ENCODE results near the gene ZNF12. TPM values are rescaled to one million over a fixed set of nuclear protein-coding genes. Genes with fewer than 3 reads are reported as not detected.

Gene ZNF12
- polyA plus RNA-seq, 1 experiment, result 20.4 TPM

- H3K27me3 ChIP-seq (ENCODE audit: control insufficient read depth, insufficient read depth, low read length), result no peaks in the 10 kb centered on the region
Observed at GRCh38 chr7:6641305-6642035, 65.3 kb downstream of the ZNF12 start.

GRCh38 chr7:6640246-6640721 is 66.5 kb downstream of the ZNF12 start:
- CTCF ChIA-PET, result no interaction called here

More at GRCh38 chr7:6641305-6642035, 65.3 kb downstream of the ZNF12 start:
- POLR2A ChIA-PET, result no interaction called here
- DNase-seq (ENCODE audit: low read depth, low spot score), result no peak
- Histone ChIP-seq H3K4me3 (ENCODE audit: low read depth, low read length) (no peak overlapping the region), H3K27ac (ENCODE audit: low read depth, low read length) (no peak overlapping the region), H3K9me3 (ENCODE audit: control insufficient read depth, insufficient read depth, low read length) (peaks cover 3% of the 10 kb centered on the region; the same call in 1 of the 2 replicates)
- no peak for TF ChIP-seq CTCF (IDR thresholded peaks at IDR 0.05; ENCODE audit: low read depth, low read length)
- CTCF ChIA-PET, result no interaction called here

GRCh38 chr7:6639627-6640026 is 67.1 kb downstream of the ZNF12 start:
- no peaks in the 10 kb centered on the region for H3K27me3 ChIP-seq (ENCODE audit: control insufficient read depth, insufficient read depth, low read length)
- no peak for TF ChIP-seq CTCF (IDR thresholded peaks at IDR 0.05; ENCODE audit: low read depth, low read length)
- H3K9me3 ChIP-seq (ENCODE audit: control insufficient read depth, insufficient read depth, low read length), result peaks cover 3% of the 10 kb centered on the region; the same call in 1 of the 2 replicates
- no peak overlapping the region for H3K4me3 ChIP-seq (ENCODE audit: low read depth, low read length)
- ChIA-PET POLR2A (no interaction called here), CTCF (no interaction called here)
- DNase-seq (ENCODE audit: low read depth, low spot score), result no peak
- no peak overlapping the region for H3K27ac ChIP-seq (ENCODE audit: low read depth, low read length)

More at GRCh38 chr7:6640246-6640721, 66.5 kb downstream of the ZNF12 start:
- no peak for DNase-seq (ENCODE audit: low read depth, low spot score)
- Histone ChIP-seq H3K27me3 (ENCODE audit: control insufficient read depth, insufficient read depth, low read length) (no peaks in the 10 kb centered on the region), H3K4me3 (ENCODE audit: low read depth, low read length) (no peak overlapping the region), H3K9me3 (ENCODE audit: control insufficient read depth, insufficient read depth, low read length) (peaks cover 3% of the 10 kb centered on the region; the same call in 1 of the 2 replicates), H3K27ac (ENCODE audit: low read depth, low read length) (no peak overlapping the region)
- TF ChIP-seq CTCF (IDR thresholded peaks at IDR 0.05; ENCODE audit: low read depth, low read length), result no peak
- POLR2A ChIA-PET, result no interaction called here

GRCh38 chr7:6639032-6639431 is 67.7 kb downstream of the ZNF12 start:
- ChIA-PET POLR2A (no interaction called here), CTCF (no interaction called here)
- H3K27ac ChIP-seq (ENCODE audit: low read depth, low read length), result no peak overlapping the region
- H3K4me3 ChIP-seq (ENCODE audit: low read depth, low read length), result peak overlapping the region; percentile 71; the same call in 1 of the 2 replicates
- H3K27me3 ChIP-seq (ENCODE audit: control insufficient read depth, insufficient read depth, low read length), result no peaks in the 10 kb centered on the region
- no peak for TF ChIP-seq CTCF (IDR thresholded peaks at IDR 0.05; ENCODE audit: low read depth, low read length)
- no peak for DNase-seq (ENCODE audit: low read depth, low spot score)
- H3K9me3 ChIP-seq (ENCODE audit: control insufficient read depth, insufficient read depth, low read length), result peaks cover 3% of the 10 kb centered on the region; the same call in 1 of the 2 replicates

Other genes with a start within 250 kb of the ZNF12 start
- 310 and 373 TPM in 2 replicates for gene KDELR2, start 222.8 kb downstream of the ZNF12 start, polyA plus RNA-seq (2011; rRNA removed)
- 0.02 TPM in 1 of 2 replicates, not detected in the other for gene GRID2IP, start 155.5 kb downstream of the ZNF12 start, polyA plus RNA-seq (2011; rRNA removed)
- 99.4 and 103 TPM in 2 replicates for gene ZDHHC4, start 129.5 kb downstream of the ZNF12 start, polyA plus RNA-seq (2011; rRNA removed)
- 17.1 and 17.6 TPM in 2 replicates for gene INTS15, start 116.9 kb downstream of the ZNF12 start, polyA plus RNA-seq (2011; rRNA removed)
- gene ZNF853, start 91.3 kb downstream of the ZNF12 start, polyA plus RNA-seq (2011; rRNA removed), result 5.3 and 6.7 TPM in 2 replicates
- 4.8 and 5.6 TPM in 2 replicates for gene ZNF316, start 69.6 kb downstream of the ZNF12 start, polyA plus RNA-seq (2011; rRNA removed)
- not detected in 2 replicates for gene RSPH10B2, start 47.2 kb upstream of the ZNF12 start, polyA plus RNA-seq (2011; rRNA removed)
- 44.1 and 47.1 TPM in 2 replicates for gene CCZ1B, start 119.3 kb upstream of the ZNF12 start, polyA plus RNA-seq (2011; rRNA removed)